H1 (cell line): ENCODE measurements around the gene ENPP3. TPM values are rescaled to one million over a fixed set of nuclear protein-coding genes. Genes with fewer than 3 reads are reported as not detected.

ENCODE experiments used
- CTCF ChIP-seq, 3 experiments: IDR thresholded peaks; 1 replicate in 2 of 3; 2 replicates in 1 of 3; pipeline versions ENCODE4 v1.5.1 to v1.6.1; 2011; ENCODE audit warnings: low read length in 3 of 3, mild to moderate bottlenecking in 3 of 3, inconsistent platforms in 2 of 3, low read depth in 1 of 3, moderate library complexity in 1 of 3; ENCODE audit not compliant: insufficient read depth in 1 of 3; ENCODE audit errors: control extremely low read depth in 1 of 3
- GABPA ChIP-seq: IDR thresholded peaks from 2 replicates; pipeline ENCODE4 v1.6.1; 2011; ENCODE audit warnings: mild to moderate bottlenecking, low read length, moderate library complexity, borderline replicate concordance; ENCODE audit not compliant: insufficient read depth
- NANOG ChIP-seq: IDR thresholded peaks from 2 replicates; pipeline ENCODE4 v1.6.1; 2011; ENCODE audit warnings: low read length, low read depth, mild to moderate bottlenecking, inconsistent platforms; ENCODE audit not compliant: insufficient read depth, poor library complexity, severe bottlenecking
- polyA plus RNA-seq, 7 experiments: library from polyadenylated mRNA; depleted of rRNA in 3 of 7; stranded (reverse) in 5 of 7; unstranded in 2 of 7; fragments of >200 nt in 5 of 7; fragments of 200-250 nt in 2 of 7; gene quantifications; 1 replicate in 5 of 7; 2 replicates in 1 of 7; 4 replicates in 1 of 7; pipeline versions ENCODE4 v1.2.1 to v1.2.3, GENCODE V29; 2011 to 2013; ENCODE audit warnings: missing spikeins in 2 of 7, mixed read lengths in 2 of 7
- total RNA-seq: library from RNA; stranded (reverse); fragmentation: NEBNext Ultra II Directional; extraction: Animal tissue kit (Norgen Biotek cat#: 25700); gene quantifications from 2 replicates; pipeline ENCODE4 v1.2.1, GENCODE V29; 2021

The ENPP3 gene
- total and polyA plus RNA-seq, 2 of the 8 experiments (the other 6 are each of a cell fraction or from before 2014, with no cell fraction given), result 0.11 TPM; not detected in 1

- TF ChIP-seq NANOG (no peak), GABPA (no peak), CTCF (IDR thresholded peaks at IDR 0.05; ENCODE audit: control extremely low read depth in 1 of 3, insufficient read depth in 1 of 3, low read depth in 1 of 3, low read length in 3 of 3) (no peak)
Measured at GRCh38 chr6:131640100-131640499, 3.0 kb downstream of the ENPP3 start (continued).
